Measurements from ENCODE around the gene HNF4A.

DNA sequence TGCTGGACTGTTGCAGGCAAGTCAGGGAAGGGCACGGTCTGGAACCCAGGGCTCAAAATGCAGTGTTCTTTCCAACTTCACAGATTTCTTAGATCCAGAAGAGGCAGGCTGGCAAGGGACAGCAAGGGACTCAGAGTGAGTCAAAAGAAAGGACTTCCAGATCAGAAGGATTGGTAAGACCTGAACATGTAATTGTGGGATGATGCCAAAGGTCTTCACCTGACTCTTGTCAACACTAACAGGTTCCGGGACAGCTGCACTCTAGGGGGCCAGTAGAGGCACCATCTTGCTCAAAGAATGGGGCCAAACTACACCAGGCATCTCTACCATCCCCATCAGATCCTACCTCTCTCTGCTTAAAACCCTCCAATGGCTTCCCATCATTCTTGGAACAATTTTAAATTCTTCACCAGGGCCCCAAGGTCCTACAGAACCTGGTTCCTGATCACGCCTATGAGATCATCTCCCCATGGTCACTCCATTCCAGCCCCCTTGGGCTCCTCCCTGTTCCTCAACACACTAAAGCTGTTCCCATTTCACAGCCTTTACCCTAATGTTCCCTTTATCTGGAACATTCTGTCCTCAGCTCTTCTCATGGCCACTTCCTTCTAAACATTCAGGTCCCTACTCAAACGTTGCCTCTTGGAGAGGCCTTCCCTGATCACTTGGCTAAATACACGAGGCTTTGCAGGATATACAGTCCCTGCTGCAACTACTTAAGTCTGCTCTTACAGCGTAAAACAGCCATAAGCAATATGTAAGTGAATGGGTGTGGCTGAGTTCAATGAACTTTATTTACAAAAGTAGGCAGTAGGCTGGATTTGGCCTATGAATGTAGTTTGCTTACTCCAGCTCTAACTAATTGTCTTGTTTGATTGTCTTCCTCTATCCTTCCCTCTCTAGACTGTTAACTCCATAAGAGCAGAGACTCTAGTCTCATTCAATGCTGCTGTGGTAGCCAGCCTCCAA, 90.5 kb downstream of the HNF4A start:
- no peak for TF ChIP-seq POLR2A (IDR thresholded peaks at IDR 0.05; ENCODE audit: low read depth, low read length)
- TF ChIP-seq POLR2AphosphoS5 (IDR thresholded peaks at IDR 0.05; ENCODE audit: insufficient read depth, low read depth, low read length): no peak
- TF ChIP-seq, protein P1, sequence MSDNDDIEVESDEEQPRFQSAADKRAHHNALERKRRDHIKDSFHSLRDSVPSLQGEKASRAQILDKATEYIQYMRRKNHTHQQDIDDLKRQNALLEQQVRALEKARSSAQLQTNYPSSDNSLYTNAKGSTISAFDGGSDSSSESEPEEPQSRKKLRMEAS (IDR thresholded peaks at IDR 0.05; ENCODE audit: insufficient read depth, insufficient read length): no peak
- TF ChIP-seq, protein P2, sequence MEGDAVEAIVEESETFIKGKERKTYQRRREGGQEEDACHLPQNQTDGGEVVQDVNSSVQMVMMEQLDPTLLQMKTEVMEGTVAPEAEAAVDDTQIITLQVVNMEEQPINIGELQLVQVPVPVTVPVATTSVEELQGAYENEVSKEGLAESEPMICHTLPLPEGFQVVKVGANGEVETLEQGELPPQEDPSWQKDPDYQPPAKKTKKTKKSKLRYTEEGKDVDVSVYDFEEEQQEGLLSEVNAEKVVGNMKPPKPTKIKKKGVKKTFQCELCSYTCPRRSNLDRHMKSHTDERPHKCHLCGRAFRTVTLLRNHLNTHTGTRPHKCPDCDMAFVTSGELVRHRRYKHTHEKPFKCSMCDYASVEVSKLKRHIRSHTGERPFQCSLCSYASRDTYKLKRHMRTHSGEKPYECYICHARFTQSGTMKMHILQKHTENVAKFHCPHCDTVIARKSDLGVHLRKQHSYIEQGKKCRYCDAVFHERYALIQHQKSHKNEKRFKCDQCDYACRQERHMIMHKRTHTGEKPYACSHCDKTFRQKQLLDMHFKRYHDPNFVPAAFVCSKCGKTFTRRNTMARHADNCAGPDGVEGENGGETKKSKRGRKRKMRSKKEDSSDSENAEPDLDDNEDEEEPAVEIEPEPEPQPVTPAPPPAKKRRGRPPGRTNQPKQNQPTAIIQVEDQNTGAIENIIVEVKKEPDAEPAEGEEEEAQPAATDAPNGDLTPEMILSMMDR (IDR thresholded peaks at IDR 0.05; ENCODE audit: extremely low read depth in 1 of 2, insufficient read depth in 1 of 2, low read depth in 1 of 2, low read length in 2 of 2): no peak
- TF ChIP-seq FOS (IDR thresholded peaks at IDR 0.05; ENCODE audit: borderline replicate concordance, insufficient read depth, low read length): no peak
